SK-N-SH treated with all-trans-retinoic acid at 6 μM for 48 hours (cell line): ENCODE results near the gene ALDH16A1.
"Not testable (repeated sequence)": the region's sequence is repeated elsewhere in the genome, so short reads cannot be mapped to it uniquely, and the experiment has no call there.

Source experiments
- ATAC-seq: fragments of 200-7000 bp; cut with Tn5 transposase; 3 replicates; pipeline ENCODE4 v1.9.1; 2020; ENCODE audit warnings: mild to moderate bottlenecking, moderate library complexity
- ARNTL ChIP-seq: fragments of 450-650 bp; formaldehyde crosslinking; IDR thresholded peaks from 2 replicates; pipeline ENCODE4 v1.5.0; 2020; ENCODE audit warnings: low read depth, mild to moderate bottlenecking, moderate library complexity, borderline replicate concordance
- CREB5 ChIP-seq: fragments of 250-450 bp; sonication (Bioruptor Pico); IDR thresholded peaks from 2 replicates; pipeline ENCODE4 v1.5.1; 2020; ENCODE audit warnings: low read depth, mild to moderate bottlenecking, moderate library complexity
- GLIS3 ChIP-seq: fragments of 250-450 bp; sonication (Bioruptor Pico); IDR thresholded peaks from 2 replicates; pipeline ENCODE4 v1.5.0; 2020; ENCODE audit warnings: mild to moderate bottlenecking, moderate library complexity
- ISL1 ChIP-seq: fragments of 250-450 bp; sonication (Bioruptor Pico); IDR thresholded peaks from 2 replicates; pipeline ENCODE4 v2.1.2; 2022; ENCODE audit warnings: mild to moderate bottlenecking, moderate library complexity
- OSR1 ChIP-seq: fragments of 250-450 bp; sonication (Bioruptor Pico); IDR thresholded peaks from 2 replicates; pipeline ENCODE4 v1.8.0; 2022; ENCODE audit warnings: moderate library complexity, mild to moderate bottlenecking, inconsistent platforms
- PATZ1 ChIP-seq: fragments of 250-450 bp; sonication (Bioruptor Pico); IDR thresholded peaks from 2 replicates; pipeline ENCODE4 v1.8.0; 2020; ENCODE audit warnings: mild to moderate bottlenecking, moderate library complexity, borderline replicate concordance
- POU6F1 ChIP-seq: fragments of 250-450 bp; sonication (Bioruptor Pico); IDR thresholded peaks from 2 replicates; pipeline ENCODE4 v1.8.0; 2021; ENCODE audit warnings: low read depth, mild to moderate bottlenecking, moderate library complexity, borderline replicate concordance
- PPARA ChIP-seq: fragments of 250-450 bp; sonication (Bioruptor Pico); IDR thresholded peaks from 2 replicates; pipeline ENCODE4 v1.5.0; 2020; ENCODE audit warnings: mild to moderate bottlenecking, borderline replicate concordance
- RARB ChIP-seq: fragments of 250-450 bp; sonication (Bioruptor Pico); IDR thresholded peaks from 2 replicates; pipeline ENCODE4 v1.8.0; 2021; ENCODE audit warnings: mild to moderate bottlenecking, moderate library complexity
- TCF4 ChIP-seq: fragments of 250-450 bp; sonication (Bioruptor Pico); IDR thresholded peaks from 2 replicates; pipeline ENCODE4 v1.8.0; 2021; ENCODE audit warnings: mild to moderate bottlenecking, moderate library complexity, borderline replicate concordance
- ZC3H10 ChIP-seq: fragments of 250-450 bp; sonication (Bioruptor Pico); IDR thresholded peaks from 2 replicates; pipeline ENCODE4 v1.5.1; 2021; ENCODE audit warnings: mild to moderate bottlenecking, moderate library complexity
- ZFP3 ChIP-seq: fragments of 250-450 bp; sonication (Bioruptor Pico); IDR thresholded peaks from 2 replicates; pipeline ENCODE4 v1.5.0; 2020; ENCODE audit warnings: mild to moderate bottlenecking, moderate library complexity
- ZFP30 ChIP-seq: fragments of 450-650 bp; formaldehyde crosslinking; IDR thresholded peaks from 2 replicates; pipeline ENCODE4 v1.5.0; 2022; ENCODE audit warnings: mild to moderate bottlenecking, moderate library complexity
- ZNF565 ChIP-seq: fragments of 450-650 bp; formaldehyde crosslinking; conservative IDR thresholded peaks from 2 replicates; pipeline ENCODE4 v1.5.0; 2020; ENCODE audit warnings: low read depth, mild to moderate bottlenecking, moderate library complexity
- ZNF70 ChIP-seq: fragments of 450-650 bp; formaldehyde crosslinking; IDR thresholded peaks from 2 replicates; pipeline ENCODE4 v1.5.0; 2020; ENCODE audit warnings: mild to moderate bottlenecking, moderate library complexity
- ZNF8 ChIP-seq: fragments of 450-650 bp; formaldehyde crosslinking; IDR thresholded peaks from 2 replicates; pipeline ENCODE4 v1.5.0; 2020; ENCODE audit warnings: mild to moderate bottlenecking, moderate library complexity
- TF ChIP-seq, protein P1 (sequence below): fragments of 250-450 bp; sonication (Bioruptor Pico); IDR thresholded peaks from 2 replicates; pipeline ENCODE4 v1.5.1; 2021; ENCODE audit warnings: mild to moderate bottlenecking, moderate library complexity
- TF ChIP-seq, protein P2 (sequence below): fragments of 250-450 bp; sonication (Bioruptor Pico); IDR thresholded peaks from 2 replicates; pipeline ENCODE4 v1.5.0; 2020; ENCODE audit warnings: mild to moderate bottlenecking, moderate library complexity

The ALDH16A1 gene

DNA sequence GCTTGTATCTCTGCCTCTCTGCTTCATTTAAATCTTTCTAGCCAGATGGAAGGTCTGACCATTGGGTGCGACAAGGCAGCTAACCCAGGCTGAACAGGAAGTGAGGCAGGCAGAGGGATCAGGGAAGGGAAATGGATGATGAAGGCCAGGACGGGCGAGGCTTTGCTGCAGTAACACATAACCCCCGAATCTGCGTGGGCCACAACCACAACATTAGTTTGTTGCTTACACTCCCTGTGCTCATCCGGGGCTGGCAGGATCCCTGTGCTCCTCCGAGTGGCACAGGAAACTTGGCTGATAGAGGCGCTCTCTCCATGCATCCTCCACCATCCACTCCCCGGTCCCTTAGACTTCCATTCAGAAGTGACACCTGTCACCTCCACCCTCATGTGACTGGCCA is 19.9 kb downstream of the ALDH16A1 start:
- no peak for ATAC-seq
- TF ChIP-seq ZFP3 (CRISPR knock-in tag) (no peak), ARNTL (CRISPR knock-in tag) (no peak), ZNF70 (no peak), ZNF565 (CRISPR knock-in tag) (no peak), PPARA (CRISPR knock-in tag) (no peak), ISL1 (CRISPR knock-in tag) (no peak), PATZ1 (no peak), ZC3H10 (CRISPR knock-in tag) (no peak), TCF4 (CRISPR knock-in tag) (no peak), CREB5 (CRISPR knock-in tag) (no peak), RARB (no peak), GLIS3 (CRISPR knock-in tag) (no peak), OSR1 (CRISPR knock-in tag) (no peak), POU6F1 (CRISPR knock-in tag) (no peak), ZFP30 (CRISPR knock-in tag) (no peak), ZNF8 (CRISPR knock-in tag) (no peak)
- TF ChIP-seq, protein P1, sequence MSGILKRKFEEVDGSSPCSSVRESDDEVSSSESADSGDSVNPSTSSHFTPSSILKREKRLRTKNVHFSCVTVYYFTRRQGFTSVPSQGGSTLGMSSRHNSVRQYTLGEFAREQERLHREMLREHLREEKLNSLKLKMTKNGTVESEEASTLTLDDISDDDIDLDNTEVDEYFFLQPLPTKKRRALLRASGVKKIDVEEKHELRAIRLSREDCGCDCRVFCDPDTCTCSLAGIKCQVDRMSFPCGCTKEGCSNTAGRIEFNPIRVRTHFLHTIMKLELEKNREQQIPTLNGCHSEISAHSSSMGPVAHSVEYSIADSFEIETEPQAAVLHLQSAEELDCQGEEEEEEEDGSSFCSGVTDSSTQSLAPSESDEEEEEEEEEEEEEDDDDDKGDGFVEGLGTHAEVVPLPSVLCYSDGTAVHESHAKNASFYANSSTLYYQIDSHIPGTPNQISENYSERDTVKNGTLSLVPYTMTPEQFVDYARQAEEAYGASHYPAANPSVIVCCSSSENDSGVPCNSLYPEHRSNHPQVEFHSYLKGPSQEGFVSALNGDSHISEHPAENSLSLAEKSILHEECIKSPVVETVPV (CRISPR knock-in tag) = no peak
- TF ChIP-seq, protein P2, sequence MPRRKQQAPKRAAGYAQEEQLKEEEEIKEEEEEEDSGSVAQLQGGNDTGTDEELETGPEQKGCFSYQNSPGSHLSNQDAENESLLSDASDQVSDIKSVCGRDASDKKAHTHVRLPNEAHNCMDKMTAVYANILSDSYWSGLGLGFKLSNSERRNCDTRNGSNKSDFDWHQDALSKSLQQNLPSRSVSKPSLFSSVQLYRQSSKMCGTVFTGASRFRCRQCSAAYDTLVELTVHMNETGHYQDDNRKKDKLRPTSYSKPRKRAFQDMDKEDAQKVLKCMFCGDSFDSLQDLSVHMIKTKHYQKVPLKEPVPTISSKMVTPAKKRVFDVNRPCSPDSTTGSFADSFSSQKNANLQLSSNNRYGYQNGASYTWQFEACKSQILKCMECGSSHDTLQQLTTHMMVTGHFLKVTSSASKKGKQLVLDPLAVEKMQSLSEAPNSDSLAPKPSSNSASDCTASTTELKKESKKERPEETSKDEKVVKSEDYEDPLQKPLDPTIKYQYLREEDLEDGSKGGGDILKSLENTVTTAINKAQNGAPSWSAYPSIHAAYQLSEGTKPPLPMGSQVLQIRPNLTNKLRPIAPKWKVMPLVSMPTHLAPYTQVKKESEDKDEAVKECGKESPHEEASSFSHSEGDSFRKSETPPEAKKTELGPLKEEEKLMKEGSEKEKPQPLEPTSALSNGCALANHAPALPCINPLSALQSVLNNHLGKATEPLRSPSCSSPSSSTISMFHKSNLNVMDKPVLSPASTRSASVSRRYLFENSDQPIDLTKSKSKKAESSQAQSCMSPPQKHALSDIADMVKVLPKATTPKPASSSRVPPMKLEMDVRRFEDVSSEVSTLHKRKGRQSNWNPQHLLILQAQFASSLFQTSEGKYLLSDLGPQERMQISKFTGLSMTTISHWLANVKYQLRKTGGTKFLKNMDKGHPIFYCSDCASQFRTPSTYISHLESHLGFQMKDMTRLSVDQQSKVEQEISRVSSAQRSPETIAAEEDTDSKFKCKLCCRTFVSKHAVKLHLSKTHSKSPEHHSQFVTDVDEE (CRISPR knock-in tag) = no peak

DNA sequence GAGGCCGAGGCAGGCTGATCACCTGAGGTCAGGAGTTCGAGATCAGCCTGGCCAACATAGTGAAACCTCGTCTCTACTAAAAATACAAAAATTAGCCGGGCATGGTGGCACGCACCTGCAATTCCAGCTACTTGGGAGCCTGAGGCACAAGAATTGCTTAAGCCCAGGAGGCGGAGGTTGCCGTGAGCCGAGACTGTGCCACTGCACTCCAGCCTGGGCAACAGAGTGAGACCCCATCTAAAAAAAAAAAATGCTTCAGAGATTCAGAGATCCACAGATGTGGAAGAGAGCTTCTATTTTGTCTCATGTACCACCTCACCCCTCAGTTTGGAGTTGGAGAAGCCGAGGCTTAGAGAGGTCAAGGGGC is 20.5 kb downstream of the ALDH16A1 start:
- ATAC-seq = not testable (repeated sequence)

GRCh38 chr19:49473868-49474541 is 21.0 kb downstream of the ALDH16A1 start, which contains the start of gene FLT3LG:
TSS of gene FLT3LG (plus strand) at chr19:49474215. CDS start at chr19:49474640, 425 bp downstream.
- TF ChIP-seq CREB5 (CRISPR knock-in tag) (no peak), PATZ1 (peak; percentile 80; the same call in 1 of the 2 replicates)
- peak; percentile 82 for ATAC-seq
